HL-60 (cell line): ENCODE measurements around the gene CBL.

Experiments used
- CTCF ChIP-seq: IDR thresholded peaks from one replicate; pipeline ENCODE4 v1.5.1; 2011; ENCODE audit warnings: low read length, control low read depth, inconsistent platforms; ENCODE audit not compliant: insufficient read depth
- GABPA ChIP-seq: IDR thresholded peaks from 2 replicates; pipeline ENCODE4 v1.6.1; 2012; ENCODE audit warnings: low read depth
- POLR2AphosphoS5 ChIP-seq: IDR thresholded peaks from 2 replicates; pipeline ENCODE4 v1.6.1; 2012; ENCODE audit warnings: low read depth
- REST ChIP-seq: IDR thresholded peaks from 2 replicates; pipeline ENCODE4 v1.6.1; 2012; ENCODE audit warnings: low read depth; ENCODE audit not compliant: insufficient replicate concordance

DNA sequence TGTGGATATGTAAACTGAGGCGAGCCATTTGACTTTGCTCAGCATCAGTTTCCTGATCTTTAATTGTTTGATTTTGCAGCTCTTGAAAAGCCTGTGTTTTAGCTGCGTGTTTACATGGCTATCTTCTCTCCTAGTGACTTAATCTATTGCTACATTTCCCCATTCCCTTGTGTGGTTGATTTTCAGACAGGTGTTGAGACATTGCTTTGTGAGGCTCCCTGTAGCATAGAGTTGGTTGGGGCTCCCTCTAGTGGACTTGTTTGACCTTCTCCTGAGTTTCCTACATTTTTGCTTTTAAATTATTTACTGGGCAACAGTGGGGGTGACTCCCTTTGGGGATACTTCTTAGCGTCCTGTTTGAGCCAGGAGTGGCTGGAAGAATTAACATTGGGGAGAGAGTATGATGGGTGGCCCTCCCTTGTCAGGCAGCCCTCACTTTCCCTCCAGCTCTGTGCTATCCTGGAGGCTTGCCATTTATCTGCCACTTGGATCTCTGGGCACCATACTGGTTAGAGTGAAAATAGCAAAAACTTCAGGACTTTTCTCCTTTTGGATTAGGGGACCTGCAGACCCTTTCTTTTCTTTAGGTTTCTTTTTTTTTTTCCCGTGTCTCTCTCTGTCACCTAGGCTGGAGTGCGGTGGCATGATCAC lies 9.2 kb upstream of the CBL start:
- TF ChIP-seq CTCF, result peak; percentile 80
- no peak for TF ChIP-seq POLR2AphosphoS5
- TF ChIP-seq GABPA, result no peak
- no peak for TF ChIP-seq REST
